Activated CD8-positive, alpha-beta memory T cell treated with anti-CD3 and anti-CD28 coated beads for 24 hours (primary cell): ENCODE data around the gene NUDT14.

Experiments
- DNase-seq: peaks from one replicate; pipeline ENCODE4 v3.0.0-alpha.2; 2020

The NUDT14 gene

GRCh38 chr14:105144026-105144665 is 37.0 kb downstream of the NUDT14 start:
- DNase-seq: no peak

GRCh38 chr14:105143451-105144025 is 37.6 kb downstream of the NUDT14 start:
- DNase-seq: no peak

DNA sequence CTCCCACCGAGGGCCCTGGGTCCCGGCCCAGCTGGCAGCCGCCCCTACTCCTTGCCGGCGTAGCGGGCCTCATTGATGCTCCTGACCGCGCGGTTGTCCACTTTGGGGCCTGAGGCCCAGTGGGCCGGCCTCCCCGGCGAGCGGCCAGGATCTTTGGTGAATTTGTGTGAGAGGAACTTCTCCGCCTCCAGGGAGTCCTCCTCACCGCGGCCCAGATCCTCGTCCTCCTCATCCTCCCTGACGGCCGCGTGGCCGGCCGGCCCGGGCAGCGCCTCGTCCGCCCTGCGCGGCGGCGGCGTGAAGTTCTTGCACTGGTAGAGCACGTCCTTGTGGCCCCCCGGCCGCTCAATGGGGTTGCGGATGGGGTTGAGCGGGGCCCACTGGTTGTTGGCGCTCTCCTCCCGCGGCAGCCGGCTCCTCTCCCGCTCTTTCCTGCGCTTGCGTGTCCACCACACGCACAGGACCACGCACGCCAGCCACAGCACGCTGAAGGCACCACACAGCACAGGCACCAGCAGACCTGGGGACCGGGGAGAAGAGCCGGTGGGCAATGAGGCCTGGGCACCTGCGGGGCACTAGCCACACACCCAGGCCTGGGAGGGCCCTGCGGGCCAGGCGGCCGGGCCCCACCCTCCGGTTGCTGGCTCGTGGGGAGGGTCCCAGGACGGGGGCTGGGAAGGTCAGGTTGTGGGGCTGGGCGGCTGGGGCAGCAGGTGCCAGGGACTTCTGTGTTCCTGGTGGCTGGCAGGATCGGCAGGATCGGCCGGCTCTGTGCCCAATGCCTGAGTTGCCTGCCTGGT is 38.3 kb downstream of the NUDT14 start:
- no peak for DNase-seq

- no peak for DNase-seq
Observed at GRCh38 chr14:105141486-105142281, 39.4 kb downstream of the NUDT14 start.

DNA sequence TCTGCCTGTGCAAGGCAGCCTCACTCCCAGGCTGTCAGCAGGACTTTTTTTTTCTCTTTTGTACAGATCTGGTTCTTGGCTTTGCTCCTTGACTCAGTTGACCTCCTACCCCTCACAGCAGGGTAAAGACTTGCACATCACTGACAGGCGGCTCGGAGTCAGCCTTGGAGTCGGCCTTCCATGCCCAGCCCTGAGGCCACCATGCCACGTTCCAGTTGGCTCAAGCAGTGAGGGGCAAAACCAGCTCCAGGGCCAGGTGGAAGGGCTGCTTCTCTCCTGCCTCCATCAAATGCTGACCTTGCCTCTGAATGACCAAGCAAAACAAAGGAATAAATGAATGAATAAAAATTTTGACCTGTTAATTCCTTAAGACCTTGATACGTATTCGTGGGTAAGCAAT is 40.1 kb downstream of the NUDT14 start:
- DNase-seq: no peak

DNA sequence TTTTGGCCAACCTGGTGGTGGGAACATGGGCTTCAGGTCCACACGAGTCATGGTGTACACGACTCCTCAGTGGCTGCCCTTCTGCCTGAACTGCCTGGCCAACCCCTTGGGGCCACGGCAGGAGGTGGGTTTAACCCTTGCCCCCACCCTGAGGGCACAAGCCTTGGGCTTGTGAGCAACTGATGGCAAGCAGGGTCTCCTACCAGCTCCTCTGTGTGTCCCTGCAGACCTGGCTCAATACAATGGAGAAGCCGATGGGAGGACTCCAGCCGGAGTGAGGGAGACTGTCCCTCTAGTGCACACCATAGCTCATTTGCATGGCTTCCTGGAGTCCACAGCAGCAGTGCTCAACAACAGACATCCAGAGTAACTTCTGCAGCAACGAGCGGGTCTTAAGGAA is 40.5 kb downstream of the NUDT14 start:
- no peak for DNase-seq

- DNase-seq: no peak
Observed at GRCh38 chr14:105139831-105140239, 41.3 kb downstream of the NUDT14 start.

- DNase-seq: no peak
Observed at GRCh38 chr14:105139212-105139825, 41.8 kb downstream of the NUDT14 start.

DNA sequence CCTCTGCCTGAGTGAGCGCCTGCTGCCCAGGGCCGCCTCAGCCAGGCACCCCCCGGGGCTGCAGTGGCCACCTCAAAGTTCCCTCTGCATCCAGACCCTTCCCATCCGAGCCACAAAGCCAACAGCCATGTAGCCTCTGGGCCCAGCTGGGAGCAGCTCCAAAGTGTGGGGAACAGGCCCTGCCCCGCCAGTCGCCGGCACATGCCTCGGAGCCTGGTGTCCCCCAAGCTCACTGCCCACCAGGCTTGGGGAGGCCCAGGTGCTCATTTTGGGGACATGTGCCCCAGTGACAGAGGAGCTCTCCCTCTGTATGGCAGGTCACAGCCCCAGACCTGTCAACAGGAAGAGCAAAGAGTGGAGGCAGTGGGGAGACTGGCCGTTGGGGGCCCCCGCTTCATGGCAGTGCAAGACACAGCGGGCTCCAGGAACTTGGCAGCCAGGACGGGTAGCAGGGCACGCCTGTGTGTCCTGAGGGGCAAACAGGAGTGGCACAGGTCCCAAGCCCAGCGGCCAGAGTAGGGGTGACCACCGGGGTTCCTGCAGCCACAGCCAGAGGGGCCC is 42.5 kb downstream of the NUDT14 start:
- no peak for DNase-seq

GRCh38 chr14:105138021-105138541 is 43.0 kb downstream of the NUDT14 start:
- DNase-seq: no peak

DNA sequence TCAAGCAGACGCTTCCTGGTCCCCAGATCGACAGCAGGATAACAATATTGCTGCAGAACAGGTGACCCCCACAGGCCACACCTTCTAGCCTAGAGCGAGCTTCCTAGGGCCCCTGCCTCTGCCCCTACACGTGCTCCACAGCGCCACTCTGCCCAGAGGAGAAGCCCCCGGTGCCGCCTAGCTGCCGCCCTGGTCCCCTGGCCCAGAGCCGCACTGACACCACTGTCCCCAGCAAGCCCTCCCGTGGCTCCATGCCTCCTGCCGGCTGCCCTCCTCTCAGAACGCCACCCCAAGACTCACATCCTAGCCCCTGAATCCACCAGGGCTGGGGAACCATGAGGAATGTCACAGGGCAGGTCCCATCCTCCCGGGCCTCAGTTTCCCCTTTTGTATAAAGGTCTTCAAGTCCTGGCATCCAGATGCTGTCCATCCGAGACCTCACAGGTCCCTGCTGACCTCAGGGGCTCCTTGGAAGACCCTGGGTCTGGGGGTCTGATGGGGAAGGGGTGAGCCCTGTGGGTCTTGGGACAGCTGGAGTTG is 43.6 kb downstream of the NUDT14 start:
- DNase-seq: no peak

- DNase-seq: no peak
Observed at GRCh38 chr14:105136401-105137322, 44.5 kb downstream of the NUDT14 start.

GRCh38 chr14:105135700-105136395 is 45.3 kb downstream of the NUDT14 start:
- no peak for DNase-seq

GRCh38 chr14:105132921-105133654 is 48.0 kb downstream of the NUDT14 start:
- no peak for DNase-seq

DNA sequence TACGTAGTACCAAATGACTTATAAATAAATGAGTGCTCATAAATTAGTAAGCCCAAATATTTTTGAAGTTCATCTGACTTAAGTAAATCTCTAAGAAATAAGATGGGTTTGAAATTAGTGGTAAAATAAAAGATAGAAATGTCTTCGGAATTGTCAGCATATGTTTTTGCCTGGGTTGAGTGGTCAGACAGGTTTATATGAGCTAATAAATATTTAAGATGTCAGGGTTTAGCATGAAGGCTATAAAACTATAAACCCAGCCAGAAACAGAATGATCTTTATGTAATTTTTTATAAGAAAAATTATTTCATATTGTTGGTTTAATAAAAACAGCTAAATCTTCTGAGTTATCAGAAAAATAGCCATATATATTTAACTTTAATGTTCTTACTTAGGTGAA is 49.9 kb downstream of the NUDT14 start:
- DNase-seq: no peak

- no peak for DNase-seq
Observed at GRCh38 chr14:105128059-105128458, 53.1 kb downstream of the NUDT14 start.

- DNase-seq: peak; percentile 47
Observed at GRCh38 chr14:105126981-105127329, 54.2 kb downstream of the NUDT14 start.

GRCh38 chr14:105126126-105126980 is 54.8 kb downstream of the NUDT14 start:
- DNase-seq: peak; percentile 30

DNA sequence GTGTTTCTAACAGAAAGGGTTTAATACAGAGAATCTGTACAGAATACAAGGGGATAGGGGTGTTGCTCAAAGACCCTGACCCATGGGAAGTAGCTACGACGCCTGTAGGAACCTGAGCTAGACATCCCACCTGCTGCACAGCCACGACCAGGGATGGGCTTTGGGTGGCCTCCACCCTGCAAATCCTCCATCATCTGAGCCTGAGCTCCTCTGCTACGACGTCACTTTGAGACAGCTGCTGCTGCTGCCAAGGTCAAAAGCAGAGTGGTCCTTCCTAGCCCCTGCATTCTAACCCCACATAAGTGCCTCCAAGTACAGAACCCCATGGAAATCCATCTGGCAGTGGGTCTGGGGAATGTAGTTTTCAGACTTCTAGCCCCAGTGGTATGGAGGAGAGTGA is 56.3 kb downstream of the NUDT14 start:
- peak; percentile 32 for DNase-seq
